GM12873 (cell line): Measurements from ENCODE around the gene TACC2.

Experiments used
- TF ChIP-seq, protein P1 (sequence below): IDR thresholded peaks from 2 replicates; pipeline ENCODE4 v1.5.1; 2012; ENCODE audit warnings: low read depth, mild to moderate bottlenecking, moderate library complexity, low read length, control low read depth; ENCODE audit not compliant: insufficient read depth; ENCODE audit errors: missing control alignments

Gene TACC2

DNA sequence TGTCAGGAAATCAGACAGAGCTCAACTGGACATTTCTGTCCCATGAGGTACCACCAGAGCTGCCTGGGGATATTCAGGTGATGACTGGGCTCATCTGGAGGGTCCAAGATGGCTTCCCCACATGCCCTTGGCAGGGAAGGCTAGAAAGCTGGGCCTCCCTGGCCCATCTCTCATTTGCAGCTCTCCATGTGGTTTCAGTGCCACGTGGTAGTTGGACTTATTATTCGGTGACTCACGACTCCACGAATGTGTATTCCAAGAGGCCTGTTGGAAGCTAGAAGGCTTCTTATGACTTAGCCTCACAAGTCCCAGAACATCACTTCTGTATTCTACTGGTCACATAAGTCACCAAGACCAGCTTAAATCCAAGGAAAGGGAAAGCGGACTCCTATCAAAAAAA lies 36.7 kb upstream of the TACC2 start:
- TF ChIP-seq, protein P1, sequence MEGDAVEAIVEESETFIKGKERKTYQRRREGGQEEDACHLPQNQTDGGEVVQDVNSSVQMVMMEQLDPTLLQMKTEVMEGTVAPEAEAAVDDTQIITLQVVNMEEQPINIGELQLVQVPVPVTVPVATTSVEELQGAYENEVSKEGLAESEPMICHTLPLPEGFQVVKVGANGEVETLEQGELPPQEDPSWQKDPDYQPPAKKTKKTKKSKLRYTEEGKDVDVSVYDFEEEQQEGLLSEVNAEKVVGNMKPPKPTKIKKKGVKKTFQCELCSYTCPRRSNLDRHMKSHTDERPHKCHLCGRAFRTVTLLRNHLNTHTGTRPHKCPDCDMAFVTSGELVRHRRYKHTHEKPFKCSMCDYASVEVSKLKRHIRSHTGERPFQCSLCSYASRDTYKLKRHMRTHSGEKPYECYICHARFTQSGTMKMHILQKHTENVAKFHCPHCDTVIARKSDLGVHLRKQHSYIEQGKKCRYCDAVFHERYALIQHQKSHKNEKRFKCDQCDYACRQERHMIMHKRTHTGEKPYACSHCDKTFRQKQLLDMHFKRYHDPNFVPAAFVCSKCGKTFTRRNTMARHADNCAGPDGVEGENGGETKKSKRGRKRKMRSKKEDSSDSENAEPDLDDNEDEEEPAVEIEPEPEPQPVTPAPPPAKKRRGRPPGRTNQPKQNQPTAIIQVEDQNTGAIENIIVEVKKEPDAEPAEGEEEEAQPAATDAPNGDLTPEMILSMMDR, result no peak

GRCh38 chr10:121956111-121957061 lies 32.6 kb upstream of the TACC2 start:
- TF ChIP-seq, protein P1, result no peak

DNA sequence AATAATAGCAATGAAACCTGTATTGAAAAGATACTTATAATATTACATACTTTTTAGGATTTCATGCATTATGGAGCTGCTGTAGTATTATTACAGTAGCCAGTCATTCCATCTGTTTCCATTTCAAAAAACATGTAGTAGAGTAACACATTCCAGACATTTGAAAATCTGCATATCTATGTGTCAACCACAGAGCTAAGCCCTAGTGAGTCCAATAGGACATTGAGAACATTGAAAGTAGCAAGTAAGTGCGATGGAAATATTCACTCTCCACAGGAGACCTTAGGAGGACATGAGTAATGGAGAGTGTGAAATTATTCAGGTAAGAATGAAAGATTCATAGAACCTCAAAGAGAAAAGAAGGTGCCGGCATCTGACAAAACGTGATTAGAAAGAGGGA lies 29.3 kb upstream of the TACC2 start:
- TF ChIP-seq, protein P1, result no peak

DNA sequence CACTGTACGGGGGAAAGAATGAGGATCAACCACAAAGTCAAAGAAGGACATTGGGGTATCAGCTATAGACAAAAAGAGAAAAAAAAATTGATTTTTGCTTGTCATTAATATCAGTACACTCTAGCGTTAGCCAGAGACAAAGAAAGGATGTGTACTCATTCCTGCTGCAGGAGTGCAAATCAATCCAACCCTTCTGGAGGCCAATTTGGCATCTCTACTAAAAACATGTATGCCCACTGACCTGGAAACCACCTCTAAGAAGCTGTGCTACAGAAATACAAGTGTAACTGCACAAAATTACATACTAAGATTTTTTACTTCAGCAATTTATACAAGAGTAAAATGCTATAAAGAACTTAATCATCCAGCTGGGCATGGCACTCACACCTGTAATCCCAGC lies 27.5 kb upstream of the TACC2 start:
- TF ChIP-seq, protein P1, result no peak

GRCh38 chr10:121965996-121966395 lies 23.0 kb upstream of the TACC2 start:
- TF ChIP-seq, protein P1, result no peak

- TF ChIP-seq, protein P1, result peak; percentile 13
Measured at GRCh38 chr10:121974019-121974534, 14.9 kb upstream of the TACC2 start.

DNA sequence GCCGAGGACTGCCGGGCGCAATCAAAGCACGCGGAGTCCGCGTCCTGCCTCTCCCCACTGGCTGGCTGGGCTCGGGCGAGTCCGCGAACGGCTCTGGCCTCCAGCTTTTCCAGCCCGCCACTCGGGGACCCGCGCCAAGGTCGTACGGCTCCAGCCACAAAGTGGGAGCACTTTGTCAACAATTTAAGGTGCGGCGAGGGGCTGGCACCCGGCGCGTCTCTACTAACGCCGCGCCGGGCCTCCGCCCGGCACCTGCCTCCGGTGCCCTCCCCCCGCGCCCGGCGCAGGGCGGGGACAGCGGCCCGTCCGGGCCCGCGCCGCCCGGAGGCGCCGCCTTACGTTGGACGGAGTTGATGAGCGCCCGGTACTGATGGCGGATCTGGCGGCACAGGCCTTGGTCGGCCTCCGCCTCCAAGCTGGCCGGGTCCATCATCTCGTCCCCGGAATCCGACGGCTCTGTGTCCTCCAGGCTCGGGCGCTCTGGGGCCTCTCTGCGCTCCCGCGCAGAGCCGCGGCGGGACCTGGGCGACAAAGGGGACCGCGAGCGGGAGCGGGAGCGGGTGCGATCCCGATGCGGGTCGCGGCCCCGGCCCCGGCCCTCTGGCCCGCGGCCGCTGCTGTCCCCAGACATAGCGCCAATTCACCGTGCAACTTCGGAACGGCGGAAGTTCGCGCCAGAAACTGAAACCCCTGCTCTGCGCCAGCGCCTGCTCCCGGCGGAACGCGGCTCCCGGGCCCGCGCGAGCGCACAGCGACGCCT lies 14.2 kb upstream of the TACC2 start, which contains the start of gene NSMCE4A:
NSMCE4A (minus strand) TSS at position 683 of the 760 bp plus-strand sequence; CDS start at position 631, 52 bp downstream.
- TF ChIP-seq, protein P1, result no peak
